ENCODE measurements around the gene NCAN. TPM values are rescaled to one million over a fixed set of nuclear protein-coding genes. Genes with fewer than 3 reads are reported as not detected.

Gene NCAN
- polyA plus RNA-seq, 1 donor (not counting 4 experiments of a cell fraction or from before 2014, with no cell fraction given), result not detected

GRCh38 chr19:19169236-19170052, 42.3 kb upstream of the NCAN start:
- H3K4me2 ChIP-seq (ENCODE audit: control insufficient read depth, extremely low read depth, insufficient read depth, low read depth, low read length), result peak overlapping the region; percentile 62
- H3K27me3 ChIP-seq (ENCODE audit: control insufficient read depth, extremely low read depth, insufficient read depth, low read length), result no peaks in the 10 kb centered on the region
- FAIRE-seq (no peak), DNase-seq (ENCODE audit: low read depth, low spot score) (no peak)
- no peak overlapping the region for H2AFZ ChIP-seq (ENCODE audit: control insufficient read depth, low read length)
- H4K20me1 ChIP-seq (ENCODE audit: control insufficient read depth, extremely low read depth, insufficient read depth, low read length), result peaks cover 5% of the 10 kb centered on the region
- no peaks in the 10 kb centered on the region for H3K36me3 ChIP-seq (ENCODE audit: control insufficient read depth in 2 of 2, extremely low read depth in 1 of 2, insufficient read depth in 2 of 2, low read length in 2 of 2)
- TF ChIP-seq EZH2 (IDR thresholded peaks at IDR 0.05; ENCODE audit: low read length), result no peak
- H3K79me2 ChIP-seq (ENCODE audit: control insufficient read depth, insufficient read depth, low read length), result no peaks in the 10 kb centered on the region
- H3K4me1 ChIP-seq (ENCODE audit: control insufficient read depth, extremely low read depth, insufficient read depth, low read length), result no peaks in the 10 kb centered on the region
- no peak overlapping the region for H3K27ac ChIP-seq (ENCODE audit: control insufficient read depth, insufficient read depth, low read length)
- H3K9me3 ChIP-seq (ENCODE audit: control insufficient read depth, low read depth, low read length), result no peaks in the 10 kb centered on the region
- H3K4me3 ChIP-seq (ENCODE audit: control insufficient read depth in 2 of 3, extremely low read depth in 1 of 3, insufficient read depth in 2 of 3, low read depth in 1 of 3, low read length in 3 of 3), result no peak overlapping the region
- dilution Hi-C loops (cut with MboI; ENCODE audit: extremely low pct_ligation_motif_present, low sequenced_read_pairs), result no loop called here
- H3K9me1 ChIP-seq (ENCODE audit: control insufficient read depth, extremely low read depth, insufficient read depth, low read length), result no peaks in the 10 kb centered on the region
- no peak overlapping the region for H3K9ac ChIP-seq (ENCODE audit: control insufficient read depth, extremely low read depth, insufficient read depth, low read length)

GRCh38 chr19:19170053-19170872, 41.5 kb upstream of the NCAN start, which contains the start of gene MEF2B:
MEF2B (minus strand) TSS chr19:19170263; CDS start chr19:19150735, 19,528 bp downstream.
- no peak within 1 kb of the TSS for H3K4me3 ChIP-seq (ENCODE audit: control insufficient read depth in 2 of 3, extremely low read depth in 1 of 3, insufficient read depth in 2 of 3, low read depth in 1 of 3, low read length in 3 of 3)
- no peak within 1 kb of the TSS for H2AFZ ChIP-seq (ENCODE audit: control insufficient read depth, low read length)
- dilution Hi-C loops (cut with MboI; ENCODE audit: extremely low pct_ligation_motif_present, low sequenced_read_pairs), result no loop called here
- no peaks in the 10 kb centered on the region for H3K4me1 ChIP-seq (ENCODE audit: control insufficient read depth, extremely low read depth, insufficient read depth, low read length)
- no peak within 1 kb of the TSS for H3K27ac ChIP-seq (ENCODE audit: control insufficient read depth, insufficient read depth, low read length)
- H3K9ac ChIP-seq (ENCODE audit: control insufficient read depth, extremely low read depth, insufficient read depth, low read length), result no peak within 1 kb of the TSS
- H3K9me1 ChIP-seq (ENCODE audit: control insufficient read depth, extremely low read depth, insufficient read depth, low read length), result no peaks in the 10 kb centered on the region
- peak within 1 kb of the TSS; percentile 62 for H3K4me2 ChIP-seq (ENCODE audit: control insufficient read depth, extremely low read depth, insufficient read depth, low read depth, low read length)
- H3K9me3 ChIP-seq (ENCODE audit: control insufficient read depth, low read depth, low read length), result no peaks in the 10 kb centered on the region
- FAIRE-seq (no peak), DNase-seq (ENCODE audit: low read depth, low spot score) (no peak)
- H3K27me3 ChIP-seq (ENCODE audit: control insufficient read depth, extremely low read depth, insufficient read depth, low read length), result no peaks in the 10 kb centered on the region
- no peaks in the 10 kb centered on the region for H3K79me2 ChIP-seq (ENCODE audit: control insufficient read depth, insufficient read depth, low read length)
- TF ChIP-seq EZH2 (IDR thresholded peaks at IDR 0.05; ENCODE audit: low read length) (no peak), CTCF (optimal IDR thresholded peaks at IDR 0.05 in 1 of 3, IDR thresholded peaks at IDR 0.05 in 1 of 3, conservative IDR thresholded peaks at IDR 0.05 in 1 of 3; ENCODE audit: extremely low read depth in 1 of 3, insufficient read depth in 2 of 3, low read length in 3 of 3) (no peak)
- H4K20me1 ChIP-seq (ENCODE audit: control insufficient read depth, extremely low read depth, insufficient read depth, low read length), result peaks cover 5% of the 10 kb centered on the region
- H3K36me3 ChIP-seq (ENCODE audit: control insufficient read depth in 2 of 2, extremely low read depth in 1 of 2, insufficient read depth in 2 of 2, low read length in 2 of 2), result no peaks in the 10 kb centered on the region

All from keratinocyte (primary cell).